HG03575 (cell line): ENCODE measurements around the gene VPS37C.
"Not testable (repeated sequence)": the region's sequence is repeated elsewhere in the genome, so short reads cannot be mapped to it uniquely, and the experiment has no call there.

Source experiments
- ATAC-seq: cut with Tn5 transposase; IDR thresholded peaks from one replicate; pipeline ENCODE4 v1.9.1; 2021; ENCODE audit not compliant: unreplicated experiment, insufficient number of reproducible peaks, low FRiP score; ENCODE audit errors: extremely low read depth

Gene VPS37C

GRCh38 chr11:61108847-61109585 is 52.2 kb downstream of the VPS37C start:
- ATAC-seq: no peak

GRCh38 chr11:61107888-61108287 is 53.3 kb downstream of the VPS37C start:
- ATAC-seq: no peak

- ATAC-seq: no peak
Observed at GRCh38 chr11:61106894-61107470, 54.2 kb downstream of the VPS37C start.

- ATAC-seq: no peak
Observed at GRCh38 chr11:61106296-61106695, 54.9 kb downstream of the VPS37C start.

- no peak for ATAC-seq
Observed at GRCh38 chr11:61104963-61105362, 56.3 kb downstream of the VPS37C start.

- no peak for ATAC-seq
Observed at GRCh38 chr11:61103851-61104423, 57.3 kb downstream of the VPS37C start.

GRCh38 chr11:61102667-61103571 is 58.3 kb downstream of the VPS37C start:
- no peak for ATAC-seq

GRCh38 chr11:61098778-61099177 is 62.4 kb downstream of the VPS37C start:
- no peak for ATAC-seq

- not testable (repeated sequence) for ATAC-seq
Observed at GRCh38 chr11:61098261-61098660, 63.0 kb downstream of the VPS37C start.

GRCh38 chr11:61095021-61095420 is 66.2 kb downstream of the VPS37C start:
- ATAC-seq: no peak

GRCh38 chr11:61094167-61094566 is 67.1 kb downstream of the VPS37C start:
- ATAC-seq: not testable (repeated sequence)

- no peak for ATAC-seq
Observed at GRCh38 chr11:61092908-61093763, 68.1 kb downstream of the VPS37C start.

GRCh38 chr11:61092280-61092766 is 68.9 kb downstream of the VPS37C start:
- ATAC-seq: no peak

GRCh38 chr11:61091373-61092279 is 69.6 kb downstream of the VPS37C start:
- ATAC-seq: no peak

- ATAC-seq: no peak
Observed at GRCh38 chr11:61090982-61091372, 70.2 kb downstream of the VPS37C start.

- no peak for ATAC-seq
Observed at GRCh38 chr11:61090521-61090920, 70.7 kb downstream of the VPS37C start.

- ATAC-seq: no peak
Observed at GRCh38 chr11:61089806-61090491, 71.3 kb downstream of the VPS37C start.
